Adrenal gland (tissue), 19 donors: ENCODE measurements around the gene FCSK. TPM values are rescaled to one million over a fixed set of nuclear protein-coding genes. Genes with fewer than 3 reads are reported as not detected.
"Not testable (repeated sequence)": the region's sequence is repeated elsewhere in the genome, so short reads cannot be mapped to it uniquely, and the experiment has no call there.

Source experiments
- DNase-seq, 7 donors: peaks; one replicate each; pipeline ENCODE4 v3.0.0-alpha.2; 2019 to 2020
- H3K27ac ChIP-seq, 5 donors: fragments of 200-600 bp; sonication (generic) in 4 of 5; 1 replicate in 3 of 5; 2 replicates in 2 of 5; pipeline versions ENCODE4 v1.5.1 to v1.8.0; 2016 to 2020; ENCODE audit warnings: mild to moderate bottlenecking in 1 of 5
- H3K27me3 ChIP-seq: fragments of 200-600 bp; 2 replicates; pipeline ENCODE4 v1.8.0; 2021
- H3K36me3 ChIP-seq, 2 donors: fragments of 200-600 bp; replicated peaks in 1 of 2; 1 replicate in 1 of 2; 2 replicates in 1 of 2; pipeline versions ENCODE4 v1.5.1 to v1.8.0; 2018 to 2022
- H3K4me1 ChIP-seq, 2 donors: fragments of 200-600 bp; replicated peaks in 1 of 2; 1 replicate in 1 of 2; 2 replicates in 1 of 2; pipeline versions ENCODE4 v1.5.1 to v1.8.0; 2018 to 2021
- H3K4me3 ChIP-seq, 4 donors: fragments of 200-600 bp; sonication (generic) in 3 of 4; one replicate each; pipeline ENCODE4 v1.5.1; 2016 to 2018
- H3K9me3 ChIP-seq, 3 donors: fragments of 200-600 bp; sonication (generic) in 1 of 3; replicated peaks in 1 of 3; 1 replicate in 2 of 3; 2 replicates in 1 of 3; pipeline versions ENCODE4 v1.5.1 to v1.8.0; 2016 to 2021
- POLR2A ChIP-seq, 2 donors: fragments of 450-650 bp; IDR thresholded peaks; one replicate each; pipeline ENCODE4 v1.6.1; 2017; ENCODE audit warnings: antibody characterized with exemption in 2 of 2, mild to moderate bottlenecking in 2 of 2, moderate library complexity in 1 of 2
- WGBS, 4 donors: extraction: QIAGEN DNeasy Blood & Tissue Kit in 2 of 4; methylation state at CpG; one replicate each; pipeline versions ENCODE4 v1.1.5 to v1.1.7; 2013 to 2017; 5-methylcytosine and 5-hydroxymethylcytosine counted together
- intact Hi-C, 2 donors: fragments of 100-400 bp; cut with DNase I; formaldehyde crosslinking; loops; one replicate each; pipeline versions ENCODE4 v1.14.1 to v1.15.0; 2022 to 2023
- long read RNA-seq, 10 donors: library from polyadenylated mRNA in 3 of 10; unstranded in 2 of 10; stranded (forward) in 1 of 10; transcript quantifications; one replicate each; pipeline ENCODE4 v2.0.0 and lab custom pipeline, GENCODE V29; 2021 to 2026
- polyA plus RNA-seq, 3 donors: library from polyadenylated mRNA; stranded (reverse); fragments of 200-250 nt in 2 of 3; fragments of 350-450 nt in 1 of 3; fragmentation: Illumina TruSeq in 1 of 3; extraction: RNeasy Lipid Tissue Mini Kit (QIAGEN cat#74804) in 1 of 3; gene quantifications; one replicate each; pipeline ENCODE4 v1.2.3, GENCODE V29; 2013 to 2014
- total RNA-seq, 9 donors: library from RNA; depleted of rRNA in 4 of 9; stranded (reverse); fragments of >200 nt in 4 of 9; fragments of 120-200 nt in 1 of 9; fragmentation: NEBNext Ultra II Directional in 1 of 9; extraction: Animal tissue kit (Norgen Biotek cat#: 25700) in 1 of 9; gene quantifications; one replicate each; pipeline versions ENCODE4 v1.1.0 to v1.2.4, GENCODE V29; 2013 to 2023
- TF ChIP-seq, protein P1 (sequence below), 6 experiments: fragments of 450-650 bp in 4 of 6; fragments of 200-600 bp in 2 of 6; sonication (generic) in 1 of 6; IDR thresholded peaks; 1 replicate in 5 of 6; 2 replicates in 1 of 6; pipeline versions ENCODE4 v1.5.1 to v1.8.0; 2016 to 2021; ENCODE audit warnings: antibody characterized with exemption in 6 of 6, mild to moderate bottlenecking in 2 of 6, moderate library complexity in 1 of 6
- donor health status: healthy with polysubstance abuse.
- donor health status: Bipolar disorder and iron deficiency.
- donor health status: DM: yes; HTN: yes; CAD: no.
- donor health status: DM: no; HTN: no; CAD: no.
- donor health status: DM: no; HTN: no; CAD: no.
- donor health status: DM: yes; HTN: yes; CAD: no.

The FCSK gene
- total RNA-seq (10 to 100 TPM in 8 of 9 donors, 1 to 10 TPM in 1; 9.0 to 33.5 (median 22.2) TPM), polyA plus RNA-seq (10 to 100 TPM in 2 of 3 donors, 1 to 10 TPM in 1; 5.2 to 34.8 (median 23.8) TPM)
- long read RNA-seq, donor 1, result 0 reads
- long read RNA-seq, donor 2, partial matches to known transcripts, result 5 of 5 reads
- long read RNA-seq, donor 2, other reads (novel, unspliced or antisense), result 0 of 5 reads
- long read RNA-seq, donor 3, result 0 reads
- long read RNA-seq, donor 4, partial matches to known transcripts, result 4 of 4 reads
- long read RNA-seq, donor 4, other reads (novel, unspliced or antisense), result 0 of 4 reads
- long read RNA-seq, donor 5, full-length matches to known transcripts, result 26 of 61 reads
- long read RNA-seq, donor 5, partial matches to known transcripts, result 17 of 61 reads
- long read RNA-seq, donor 5, other reads (novel, unspliced or antisense), result 18 of 61 reads
- long read RNA-seq, donor 6, partial matches to known transcripts, result 1 of 1 reads
- long read RNA-seq, donor 6, other reads (novel, unspliced or antisense), result 0 of 1 reads
- long read RNA-seq, donor 7, result 0 reads
- long read RNA-seq, donor 8, full-length matches to known transcripts, result 1 of 1 reads
- long read RNA-seq, donor 8, partial matches to known transcripts, result 0 of 1 reads
- long read RNA-seq, donor 8, other reads (novel, unspliced or antisense), result 0 of 1 reads
- long read RNA-seq, donor 9, result 0 reads
- long read RNA-seq, donor 10, partial matches to known transcripts, result 23 of 30 reads
- long read RNA-seq, donor 10, other reads (novel, unspliced or antisense), result 7 of 30 reads

DNA sequence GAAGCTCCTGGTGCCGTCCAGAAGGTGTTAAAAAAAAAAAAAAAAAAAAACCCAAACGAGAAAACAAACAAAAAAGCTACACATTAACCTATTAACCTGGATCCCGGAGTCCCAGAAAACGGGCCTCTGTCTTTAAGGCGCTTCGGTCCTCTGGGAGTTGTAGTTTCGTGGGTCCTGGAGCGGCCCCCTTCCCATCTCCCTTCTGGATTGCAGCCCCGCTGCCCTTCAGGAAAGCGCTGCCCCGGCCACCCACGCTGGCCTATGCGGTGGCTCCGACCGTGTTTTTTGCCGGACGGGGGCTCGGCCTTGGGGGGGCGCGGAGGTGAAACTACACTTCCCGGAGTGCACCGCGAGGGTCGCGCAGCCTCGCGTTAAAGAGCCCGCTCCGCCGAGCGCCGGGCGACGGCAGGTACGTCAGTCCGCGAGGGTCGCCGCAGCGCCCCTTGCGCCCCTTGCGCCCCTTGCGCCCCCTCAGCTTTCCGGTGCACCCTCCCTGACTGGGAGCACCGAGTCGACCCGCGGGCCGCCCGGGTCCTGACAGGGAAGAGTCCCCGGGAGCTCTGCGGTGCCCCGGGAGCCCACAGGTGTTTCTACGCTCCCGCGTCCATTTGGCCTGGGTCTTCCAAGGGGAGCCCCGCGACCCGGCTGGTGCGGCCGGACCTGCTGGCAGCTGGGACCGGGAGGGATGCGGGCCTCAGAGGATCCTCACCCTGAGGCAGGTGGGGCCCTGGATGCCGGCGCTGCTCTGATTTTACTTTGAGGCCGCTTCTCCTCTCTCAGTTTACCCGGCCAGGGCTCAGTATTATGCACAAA is at the start of gene FCSK:
FCSK (plus strand) TSS at position 374 of the 813 bp plus-strand sequence. CDS start 8,596 bp downstream, outside the sequence.
- Histone ChIP-seq H3K27me3 (no peaks in the 10 kb centered on the region), H3K27ac (peak within 1 kb of the TSS; percentile 76 to 96 (median 88)), H3K4me1 (peaks cover 0 to 10% of the 10 kb centered on the region in 2 donors), H3K36me3 (no peaks in the 10 kb centered on the region), H3K4me3 (peak within 1 kb of the TSS; percentile 64 to 97 (median 88)), H3K9me3 (no peaks in the 10 kb centered on the region)
- intact Hi-C loops, result no loop called here
- DNase-seq, result peak; percentile 51 to 75 (median 63)
- 0 to 1% (median 0%) methylated on average over 17 to 67 of the region's 67 CpGs for WGBS, 4 donors
- no peak for TF ChIP-seq POLR2A (IDR thresholded peaks at IDR 0.05)
- TF ChIP-seq, protein P1, sequence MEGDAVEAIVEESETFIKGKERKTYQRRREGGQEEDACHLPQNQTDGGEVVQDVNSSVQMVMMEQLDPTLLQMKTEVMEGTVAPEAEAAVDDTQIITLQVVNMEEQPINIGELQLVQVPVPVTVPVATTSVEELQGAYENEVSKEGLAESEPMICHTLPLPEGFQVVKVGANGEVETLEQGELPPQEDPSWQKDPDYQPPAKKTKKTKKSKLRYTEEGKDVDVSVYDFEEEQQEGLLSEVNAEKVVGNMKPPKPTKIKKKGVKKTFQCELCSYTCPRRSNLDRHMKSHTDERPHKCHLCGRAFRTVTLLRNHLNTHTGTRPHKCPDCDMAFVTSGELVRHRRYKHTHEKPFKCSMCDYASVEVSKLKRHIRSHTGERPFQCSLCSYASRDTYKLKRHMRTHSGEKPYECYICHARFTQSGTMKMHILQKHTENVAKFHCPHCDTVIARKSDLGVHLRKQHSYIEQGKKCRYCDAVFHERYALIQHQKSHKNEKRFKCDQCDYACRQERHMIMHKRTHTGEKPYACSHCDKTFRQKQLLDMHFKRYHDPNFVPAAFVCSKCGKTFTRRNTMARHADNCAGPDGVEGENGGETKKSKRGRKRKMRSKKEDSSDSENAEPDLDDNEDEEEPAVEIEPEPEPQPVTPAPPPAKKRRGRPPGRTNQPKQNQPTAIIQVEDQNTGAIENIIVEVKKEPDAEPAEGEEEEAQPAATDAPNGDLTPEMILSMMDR (IDR thresholded peaks at IDR 0.05), result no peak

- intact Hi-C loops, H3K36me3 ChIP-seq, H3K27ac ChIP-seq, H3K4me3 ChIP-seq, H3K27me3 ChIP-seq, DNase-seq, H3K4me1 ChIP-seq, H3K9me3 ChIP-seq: not testable (repeated sequence)
- WGBS, 4 donors, result 91 to 98% (median 94%) methylated on average over 5 of the region's 5 CpGs
Measured at GRCh38 chr16:70406104-70406503, 48.3 kb upstream of the FCSK start.

- 75 to 84% (median 81%) methylated on average over 10 of the region's 10 CpGs for WGBS, 4 donors
- Histone ChIP-seq H3K4me3 (no peak overlapping the region), H3K27me3 (no peaks in the 10 kb centered on the region), H3K4me1 (no peaks in the 10 kb centered on the region), H3K27ac (no peak overlapping the region), H3K9me3 (no peaks in the 10 kb centered on the region), H3K36me3 (no peaks in the 10 kb centered on the region)
- DNase-seq, result no peak
- TF ChIP-seq, protein P1 (IDR thresholded peaks at IDR 0.05), result no peak
- no peak for TF ChIP-seq POLR2A (IDR thresholded peaks at IDR 0.05)
- intact Hi-C loops, result no loop called here
Measured at GRCh38 chr16:70407811-70408274, 46.6 kb upstream of the FCSK start.

GRCh38 chr16:70410734-70411133 is 43.7 kb upstream of the FCSK start:
- TF ChIP-seq, protein P1 (IDR thresholded peaks at IDR 0.05), result no peak
- no peak for TF ChIP-seq POLR2A (IDR thresholded peaks at IDR 0.05)
- Histone ChIP-seq H3K4me3 (no peak overlapping the region), H3K27me3 (no peaks in the 10 kb centered on the region), H3K4me1 (no peaks in the 10 kb centered on the region), H3K36me3 (no peaks in the 10 kb centered on the region), H3K27ac (no peak overlapping the region), H3K9me3 (no peaks in the 10 kb centered on the region)
- 75 to 90% (median 81%) methylated on average over 4 to 6 of the region's 6 CpGs for WGBS, 4 donors
- intact Hi-C loops, result no loop called here
- DNase-seq, result peak in 6 of 7 donors; percentile 29 to 70 (median 62)
